ENCODE data around the gene GNE. TPM values are rescaled to one million over a fixed set of nuclear protein-coding genes. Genes with fewer than 3 reads are reported as not detected.
"Not testable (repeated sequence)": the region's sequence is repeated elsewhere in the genome, so short reads cannot be mapped to it uniquely, and the experiment has no call there.

Gene GNE
- total RNA-seq, 1 experiment from 2014 or later: 10.9 TPM

GRCh38 chr9:36301227-36301626 lies 43.0 kb upstream of the GNE start:
- no peaks in the 10 kb centered on the region for H3K36me3 ChIP-seq (ENCODE audit: low read depth, low read length)
- no peaks in the 10 kb centered on the region for H4K20me1 ChIP-seq (ENCODE audit: low read length)
- no peaks in the 10 kb centered on the region for H3K9me2 ChIP-seq (replicated peaks; ENCODE audit: low read length)
- intact Hi-C loops (cut with micrococcal nuclease): no loop called here
- H3K4me1 ChIP-seq (ENCODE audit: insufficient read depth, low read length): peaks cover 14% of the 10 kb centered on the region
- no TSS peak for BruUV-seq (replicated peaks)
- no peak for DNase-seq
- ChIA-PET CTCF (no interaction called here), POLR2A (ENCODE audit: unreplicated experiment) (no interaction called here)
- H3K9me3 ChIP-seq (ENCODE audit: low read length): no peaks in the 10 kb centered on the region
- no peak overlapping the region for H3K4me2 ChIP-seq (ENCODE audit: low read length)
- no peak overlapping the region for H3K9ac ChIP-seq (ENCODE audit: low read length)
- H3F3A ChIP-seq (ENCODE audit: low read length, unreplicated experiment): no peaks in the 10 kb centered on the region
- H3K27me3 ChIP-seq (ENCODE audit: low read length): no peaks in the 10 kb centered on the region
- no peak overlapping the region for H3K27ac ChIP-seq (ENCODE audit: low read length)
- TF ChIP-seq EZH2phosphoT487 (IDR thresholded peaks at IDR 0.05; ENCODE audit: borderline replicate concordance, low read length): no peak
- TF ChIP-seq EZH2 (IDR thresholded peaks at IDR 0.05; ENCODE audit: low read length, unreplicated experiment): no peak
- TF ChIP-seq, protein P1, sequence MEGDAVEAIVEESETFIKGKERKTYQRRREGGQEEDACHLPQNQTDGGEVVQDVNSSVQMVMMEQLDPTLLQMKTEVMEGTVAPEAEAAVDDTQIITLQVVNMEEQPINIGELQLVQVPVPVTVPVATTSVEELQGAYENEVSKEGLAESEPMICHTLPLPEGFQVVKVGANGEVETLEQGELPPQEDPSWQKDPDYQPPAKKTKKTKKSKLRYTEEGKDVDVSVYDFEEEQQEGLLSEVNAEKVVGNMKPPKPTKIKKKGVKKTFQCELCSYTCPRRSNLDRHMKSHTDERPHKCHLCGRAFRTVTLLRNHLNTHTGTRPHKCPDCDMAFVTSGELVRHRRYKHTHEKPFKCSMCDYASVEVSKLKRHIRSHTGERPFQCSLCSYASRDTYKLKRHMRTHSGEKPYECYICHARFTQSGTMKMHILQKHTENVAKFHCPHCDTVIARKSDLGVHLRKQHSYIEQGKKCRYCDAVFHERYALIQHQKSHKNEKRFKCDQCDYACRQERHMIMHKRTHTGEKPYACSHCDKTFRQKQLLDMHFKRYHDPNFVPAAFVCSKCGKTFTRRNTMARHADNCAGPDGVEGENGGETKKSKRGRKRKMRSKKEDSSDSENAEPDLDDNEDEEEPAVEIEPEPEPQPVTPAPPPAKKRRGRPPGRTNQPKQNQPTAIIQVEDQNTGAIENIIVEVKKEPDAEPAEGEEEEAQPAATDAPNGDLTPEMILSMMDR (conservative IDR thresholded peaks at IDR 0.05; ENCODE audit: low read depth, low read length): no peak
- no peaks in the 10 kb centered on the region for H3K79me2 ChIP-seq (ENCODE audit: low read length)
- H3K4me3 ChIP-seq (ENCODE audit: low read length): no peak overlapping the region
- ATAC-seq: no peak
- H2AFZ ChIP-seq (ENCODE audit: low read length): no peak overlapping the region

DNA sequence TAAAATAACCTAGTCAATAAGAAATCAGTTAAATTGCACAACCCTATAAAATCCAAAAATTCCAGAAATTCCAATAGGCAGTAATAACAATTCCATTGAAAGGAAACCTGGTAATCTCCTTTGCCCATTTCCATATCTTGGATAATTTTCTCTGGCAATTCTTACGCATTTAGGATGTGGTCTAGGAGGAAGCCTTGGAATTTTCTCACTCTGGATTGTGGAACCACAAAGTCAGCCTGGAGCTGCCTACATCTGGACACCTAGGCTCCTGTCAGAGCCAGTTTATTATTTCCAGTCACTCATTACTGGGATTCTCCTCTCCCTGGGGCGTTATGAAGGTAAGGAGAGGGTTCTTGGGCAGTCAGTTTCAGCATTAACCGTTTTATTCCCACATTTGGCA lies 40.3 kb upstream of the GNE start:
- H3F3A ChIP-seq (ENCODE audit: low read length, unreplicated experiment): no peaks in the 10 kb centered on the region
- no peaks in the 10 kb centered on the region for H3K9me3 ChIP-seq (ENCODE audit: low read length)
- ATAC-seq: no peak
- no peak overlapping the region for H2AFZ ChIP-seq (ENCODE audit: low read length)
- no peaks in the 10 kb centered on the region for H3K79me2 ChIP-seq (ENCODE audit: low read length)
- H3K4me1 ChIP-seq (ENCODE audit: insufficient read depth, low read length): peaks cover 12% of the 10 kb centered on the region
- no peak for DNase-seq
- BruUV-seq (replicated peaks): no TSS peak
- H3K36me3 ChIP-seq (ENCODE audit: low read depth, low read length): no peaks in the 10 kb centered on the region
- H3K27ac ChIP-seq (ENCODE audit: low read length): no peak overlapping the region
- no peak overlapping the region for H3K4me2 ChIP-seq (ENCODE audit: low read length)
- intact Hi-C loops (cut with micrococcal nuclease): no loop called here
- no peak overlapping the region for H3K9ac ChIP-seq (ENCODE audit: low read length)
- no peak overlapping the region for H3K4me3 ChIP-seq (ENCODE audit: low read length)
- no peaks in the 10 kb centered on the region for H4K20me1 ChIP-seq (ENCODE audit: low read length)
- H3K9me2 ChIP-seq (replicated peaks; ENCODE audit: low read length): no peaks in the 10 kb centered on the region
- TF ChIP-seq EZH2 (IDR thresholded peaks at IDR 0.05; ENCODE audit: low read length, unreplicated experiment) (no peak), EZH2phosphoT487 (IDR thresholded peaks at IDR 0.05; ENCODE audit: borderline replicate concordance, low read length) (no peak)
- TF ChIP-seq, protein P1 (conservative IDR thresholded peaks at IDR 0.05; ENCODE audit: low read depth, low read length): no peak
- ChIA-PET POLR2A (ENCODE audit: unreplicated experiment) (no interaction called here), CTCF (no interaction called here)
- H3K27me3 ChIP-seq (ENCODE audit: low read length): no peaks in the 10 kb centered on the region

GRCh38 chr9:36297798-36298197 lies 39.5 kb upstream of the GNE start:
- intact Hi-C loops (cut with micrococcal nuclease): no loop called here
- DNase-seq: no peak
- Histone ChIP-seq H3K36me3 (ENCODE audit: low read depth, low read length) (no peaks in the 10 kb centered on the region), H3K27me3 (ENCODE audit: low read length) (no peaks in the 10 kb centered on the region), H3K9ac (ENCODE audit: low read length) (no peak overlapping the region), H3F3A (ENCODE audit: low read length, unreplicated experiment) (no peaks in the 10 kb centered on the region), H3K79me2 (ENCODE audit: low read length) (no peaks in the 10 kb centered on the region), H3K4me1 (ENCODE audit: insufficient read depth, low read length) (peaks cover 12% of the 10 kb centered on the region), H3K4me2 (ENCODE audit: low read length) (no peak overlapping the region), H4K20me1 (ENCODE audit: low read length) (no peaks in the 10 kb centered on the region), H3K27ac (ENCODE audit: low read length) (no peak overlapping the region), H2AFZ (ENCODE audit: low read length) (no peak overlapping the region), H3K9me2 (replicated peaks; ENCODE audit: low read length) (no peaks in the 10 kb centered on the region), H3K9me3 (ENCODE audit: low read length) (no peaks in the 10 kb centered on the region), H3K4me3 (ENCODE audit: low read length) (no peak overlapping the region)
- BruUV-seq (replicated peaks): no TSS peak
- POLR2A ChIA-PET (ENCODE audit: unreplicated experiment): no interaction called here
- ATAC-seq: no peak
- CTCF ChIA-PET: no interaction called here
- TF ChIP-seq EZH2 (IDR thresholded peaks at IDR 0.05; ENCODE audit: low read length, unreplicated experiment): no peak
- TF ChIP-seq, protein P1 (conservative IDR thresholded peaks at IDR 0.05; ENCODE audit: low read depth, low read length): no peak
- no peak for TF ChIP-seq EZH2phosphoT487 (IDR thresholded peaks at IDR 0.05; ENCODE audit: borderline replicate concordance, low read length)

GRCh38 chr9:36294996-36295395 lies 36.7 kb upstream of the GNE start:
- H3K4me1 ChIP-seq (ENCODE audit: insufficient read depth, low read length): peaks cover 12% of the 10 kb centered on the region
- H3K9me3 ChIP-seq (ENCODE audit: low read length); H3K27ac ChIP-seq (ENCODE audit: low read length); H3K4me3 ChIP-seq (ENCODE audit: low read length); H3K27me3 ChIP-seq (ENCODE audit: low read length); H3K79me2 ChIP-seq (ENCODE audit: low read length); H3F3A ChIP-seq (ENCODE audit: low read length, unreplicated experiment); H3K4me2 ChIP-seq (ENCODE audit: low read length); DNase-seq; POLR2A ChIA-PET (ENCODE audit: unreplicated experiment); BruUV-seq (replicated peaks); H2AFZ ChIP-seq (ENCODE audit: low read length); H3K9ac ChIP-seq (ENCODE audit: low read length); H3K36me3 ChIP-seq (ENCODE audit: low read depth, low read length); H4K20me1 ChIP-seq (ENCODE audit: low read length); CTCF ChIA-PET; H3K9me2 ChIP-seq (replicated peaks; ENCODE audit: low read length); ATAC-seq; intact Hi-C loops (cut with micrococcal nuclease): not testable (repeated sequence)

Data from PC-3 (cell line).